ENCODE results near the gene FRMPD1.

GRCh38 chr9:37624073-37624472 is 26.7 kb upstream of the FRMPD1 start:
- TF ChIP-seq POLR2A (IDR thresholded peaks at IDR 0.05), result no peak
- no peak for TF ChIP-seq CTCF (IDR thresholded peaks at IDR 0.05)
